ENCODE measurements around the gene KCNQ1.

KCNQ1 gene

DNA sequence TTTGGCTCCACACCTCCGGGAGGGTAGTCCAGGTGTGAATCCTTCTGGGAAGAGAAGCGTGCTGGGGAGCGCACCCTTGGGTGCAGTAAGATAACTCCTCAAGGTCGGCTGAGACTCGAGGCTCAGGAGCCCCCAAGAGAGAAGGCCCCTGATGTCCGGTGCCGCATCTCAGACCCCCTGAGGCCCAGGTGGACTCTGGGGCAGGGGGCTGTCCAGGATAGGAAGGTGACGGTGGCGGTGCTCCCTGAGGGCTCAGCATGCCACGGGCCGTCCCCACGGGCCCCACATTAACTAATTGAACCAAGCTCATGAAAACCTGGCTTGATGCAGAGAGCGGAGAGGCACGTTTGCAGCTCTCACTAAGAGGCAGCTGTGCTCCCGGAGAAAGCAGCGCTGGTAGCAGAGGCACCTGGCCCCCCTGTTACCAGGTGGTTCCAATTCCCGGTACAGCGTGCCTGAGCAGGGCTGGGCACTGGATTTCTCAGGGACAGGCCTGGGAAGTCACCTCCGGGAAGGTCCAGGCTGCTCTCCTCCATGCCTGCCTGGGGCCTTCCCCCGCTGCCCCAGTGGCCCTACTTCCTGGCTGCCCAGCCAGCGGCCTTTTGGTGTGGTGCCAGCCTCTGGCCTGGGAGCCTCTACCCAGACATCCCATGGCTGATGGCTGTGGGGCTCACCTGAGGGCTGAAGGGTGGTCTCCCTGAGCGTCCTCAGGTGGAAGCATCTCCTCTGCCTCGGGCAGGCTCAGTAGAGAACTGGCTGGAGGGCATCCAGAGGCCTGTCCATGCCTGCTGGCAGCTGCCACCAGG, 1.1 kb downstream of the KCNQ1 start:
- DNase-seq, result no peak

DNA sequence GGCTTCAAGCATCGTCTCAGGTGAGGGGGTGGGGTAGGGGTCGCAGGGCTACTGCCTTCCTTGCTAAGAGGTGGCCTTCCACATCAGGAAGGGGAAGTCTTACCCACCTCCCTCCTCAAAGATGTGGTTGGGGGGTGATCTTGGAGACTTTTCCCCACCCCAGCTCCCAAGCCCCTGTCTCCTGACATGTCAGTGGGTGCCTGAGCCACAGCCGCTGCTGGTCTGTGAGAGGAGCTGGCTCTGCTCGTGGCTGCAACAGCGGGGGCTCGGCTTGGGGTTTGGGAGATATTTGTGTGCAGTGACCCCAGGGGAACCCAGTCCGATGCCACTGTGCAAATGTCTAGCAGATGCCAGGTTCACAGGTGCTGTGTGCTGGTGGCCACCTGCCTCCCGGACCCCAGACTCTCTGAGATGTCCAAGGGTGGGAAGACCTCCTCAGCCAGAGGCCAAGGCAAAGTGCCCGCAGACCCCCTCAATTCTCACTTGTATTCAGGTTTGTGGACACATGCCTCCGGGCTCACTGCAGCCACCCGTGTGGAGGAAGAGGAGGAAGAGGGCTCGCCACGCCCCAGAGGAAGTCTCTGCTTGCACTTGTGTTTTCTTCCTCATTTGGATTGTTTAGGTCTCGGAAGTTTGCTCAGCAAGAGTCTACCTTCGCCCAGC, 1.9 kb downstream of the KCNQ1 start:
- DNase-seq, result no peak

DNA sequence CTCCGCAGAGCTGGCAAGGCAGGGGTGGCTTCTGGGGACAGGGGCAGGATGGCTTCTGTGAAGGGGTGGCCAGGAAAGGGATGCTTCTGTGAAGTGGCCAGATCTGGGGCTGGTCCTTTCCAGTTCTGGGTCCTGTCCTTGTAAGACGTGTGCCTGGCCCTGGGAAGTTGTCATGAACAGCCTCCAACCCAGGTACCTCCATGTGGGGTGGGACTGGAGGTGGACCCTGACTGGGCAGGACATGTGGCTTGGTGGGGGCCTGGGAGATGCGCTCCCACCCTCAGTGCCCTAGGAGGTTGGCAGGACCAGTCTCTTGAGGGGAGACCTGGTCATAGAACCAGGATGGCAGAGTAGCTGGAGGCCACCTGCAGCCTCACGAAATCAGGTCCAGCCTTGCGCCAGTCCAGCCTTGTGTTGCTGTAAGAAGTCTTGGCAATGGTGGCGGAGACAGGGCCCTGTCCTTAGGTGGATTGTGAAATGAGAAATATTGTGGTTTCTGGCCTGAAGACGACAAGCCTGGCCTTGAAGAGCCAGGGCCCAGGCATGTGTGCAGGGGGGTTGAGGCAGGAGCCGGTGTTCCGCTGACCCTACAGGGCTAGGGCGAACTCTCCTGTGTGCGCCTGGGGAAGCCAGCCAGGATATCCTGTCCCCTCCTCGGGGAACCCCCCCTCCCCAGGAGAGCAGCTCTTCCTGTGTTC, 2.6 kb downstream of the KCNQ1 start:
- no peak for DNase-seq

DNA sequence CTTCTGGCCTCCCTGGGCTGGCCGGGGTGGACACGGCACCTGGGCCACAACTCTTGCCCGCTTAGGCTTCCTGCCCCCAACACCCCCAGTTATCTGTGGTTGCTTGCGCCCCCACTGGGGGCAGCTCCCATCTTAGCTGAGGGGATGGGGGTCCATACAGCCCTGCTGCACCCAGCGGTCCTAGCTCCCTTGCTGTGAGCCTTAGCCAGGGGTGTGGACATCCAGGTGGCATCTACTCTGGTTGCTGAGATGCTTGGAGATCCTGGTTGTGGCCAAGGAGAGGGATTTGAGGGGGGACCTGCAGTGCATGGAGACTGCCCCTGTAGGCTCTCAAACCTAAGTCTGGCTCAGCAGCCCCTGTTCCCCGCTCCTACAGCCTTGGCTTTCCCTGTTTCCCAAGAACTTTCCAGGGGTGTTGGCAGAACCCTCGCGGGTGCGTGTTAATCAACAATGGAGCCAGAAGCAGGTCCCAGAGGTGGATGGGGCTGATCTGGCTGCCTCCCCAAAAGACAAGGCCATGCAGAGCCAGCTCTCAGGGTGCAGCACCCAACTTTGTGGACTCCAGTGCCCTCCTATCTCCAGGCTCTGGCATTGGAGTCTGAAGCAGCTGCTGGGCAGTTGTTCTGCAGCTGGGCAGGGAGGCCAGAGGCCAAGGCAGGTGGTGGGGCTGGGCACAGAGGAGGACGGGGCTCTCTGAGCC, 3.3 kb downstream of the KCNQ1 start:
- DNase-seq, result no peak

DNA sequence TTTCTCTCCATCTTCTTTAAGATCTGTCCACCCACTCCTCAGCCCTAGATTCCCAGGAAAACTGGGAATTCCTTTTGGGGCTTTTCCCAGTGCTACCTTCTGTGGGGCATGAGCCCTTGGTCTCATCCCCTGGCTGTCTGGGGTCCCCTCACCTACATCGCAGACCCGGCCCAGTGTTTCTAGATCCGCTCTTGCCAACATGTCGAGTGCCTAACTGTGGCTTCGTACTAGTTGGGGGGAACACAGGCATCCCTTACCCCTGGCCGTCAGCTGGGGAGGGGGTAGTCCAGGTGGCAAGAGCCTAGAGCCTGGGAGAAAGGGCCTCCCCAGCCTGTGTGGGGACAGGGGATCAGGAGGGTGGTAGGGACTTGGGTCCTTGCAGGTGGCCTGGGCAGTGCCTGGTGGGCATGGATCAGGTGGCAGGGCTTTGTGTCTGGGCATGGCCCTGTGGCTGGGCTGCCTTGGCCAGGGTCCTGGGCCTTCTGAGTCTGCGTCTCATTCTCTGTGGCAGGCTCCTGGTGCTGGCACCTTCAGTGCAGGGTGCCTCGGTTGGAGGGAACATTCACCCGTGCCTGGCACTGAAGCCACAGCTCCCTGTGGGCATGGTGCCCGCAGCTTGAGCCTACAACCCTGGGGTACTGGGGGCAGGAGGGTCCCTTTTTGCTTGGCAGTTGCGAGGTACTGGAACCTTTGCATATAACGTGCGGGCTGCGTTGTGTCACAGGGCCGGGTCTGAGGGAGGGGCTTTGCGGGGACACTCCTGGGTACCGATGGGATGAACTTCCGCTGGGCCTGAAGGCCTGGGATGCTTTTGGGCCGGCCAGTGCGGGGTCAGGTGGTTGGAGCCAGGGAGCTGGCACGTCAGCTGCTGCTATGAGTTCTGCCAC, 4.1 kb downstream of the KCNQ1 start:
- no peak for DNase-seq

DNA sequence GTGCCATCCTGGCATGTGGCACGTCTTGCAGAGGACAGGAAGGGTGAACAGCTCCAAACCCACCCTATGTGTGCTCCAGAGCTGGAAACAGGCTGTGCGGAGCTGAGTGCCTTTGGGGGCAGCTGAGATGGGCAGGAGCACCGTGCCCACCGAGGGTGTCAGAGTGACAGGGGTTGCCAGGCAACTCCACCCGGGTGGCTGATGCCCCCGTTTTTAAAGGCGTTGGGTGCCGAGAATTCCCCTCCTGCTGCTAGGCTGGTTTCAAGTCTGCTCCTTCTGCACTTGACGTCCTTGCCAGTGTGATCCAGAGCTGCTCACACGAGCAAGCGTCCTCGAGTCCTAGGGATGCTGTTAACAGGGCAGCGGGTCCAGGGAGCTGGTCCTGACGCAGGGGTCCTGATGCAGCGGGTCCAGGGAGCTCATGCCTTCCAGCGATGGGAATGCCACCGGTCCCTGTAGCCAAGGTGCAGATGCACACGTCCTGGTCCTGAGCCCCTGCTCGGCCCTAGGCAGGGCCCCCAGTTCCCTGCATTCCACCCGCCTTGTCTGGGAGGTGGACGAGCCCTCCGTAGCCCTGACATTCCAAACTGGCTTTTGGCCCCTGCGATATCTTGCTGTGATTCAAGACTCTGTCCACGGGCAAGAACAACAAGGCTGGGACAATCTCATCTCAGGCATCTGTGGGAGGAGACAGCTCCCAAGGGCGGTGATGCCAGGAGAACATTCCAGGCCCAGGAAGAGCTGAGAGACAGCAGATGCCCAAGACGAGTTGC, 4.9 kb downstream of the KCNQ1 start:
- no peak for DNase-seq

DNA sequence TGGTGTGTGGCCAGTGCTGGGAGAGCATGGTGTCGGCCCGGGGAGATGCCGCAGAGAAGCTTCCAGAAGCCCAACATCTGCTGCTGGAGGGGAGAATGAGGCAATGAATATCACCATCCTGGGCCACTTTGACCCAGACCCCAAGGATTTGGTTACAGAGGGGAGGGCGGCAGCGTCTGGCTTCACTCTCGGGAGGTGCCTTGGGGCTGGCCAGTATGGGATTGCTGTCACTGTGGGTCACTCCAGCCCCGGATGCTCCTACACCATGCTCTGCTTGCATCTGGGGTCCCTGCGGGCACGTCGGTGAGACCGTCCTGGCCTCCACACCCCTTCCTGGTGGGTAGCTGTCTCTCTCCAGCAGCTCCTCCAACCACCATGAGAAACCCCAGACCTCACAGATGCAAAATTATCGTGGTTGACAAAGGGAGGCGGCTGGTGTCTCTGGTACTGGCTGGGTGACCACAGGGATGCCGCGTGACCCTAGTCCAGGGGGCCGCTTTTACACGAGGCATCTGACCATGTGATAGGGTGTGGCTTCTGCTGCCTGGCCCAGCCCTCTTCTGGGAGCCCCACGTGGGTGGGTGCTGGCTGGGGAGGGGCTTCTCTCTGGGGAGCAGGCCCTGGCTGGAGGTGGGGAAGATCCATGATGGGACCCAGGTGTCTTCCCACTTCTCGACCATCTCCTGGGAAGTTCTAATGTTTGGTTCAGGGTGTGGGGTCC, 5.7 kb downstream of the KCNQ1 start:
- no peak for DNase-seq

DNA sequence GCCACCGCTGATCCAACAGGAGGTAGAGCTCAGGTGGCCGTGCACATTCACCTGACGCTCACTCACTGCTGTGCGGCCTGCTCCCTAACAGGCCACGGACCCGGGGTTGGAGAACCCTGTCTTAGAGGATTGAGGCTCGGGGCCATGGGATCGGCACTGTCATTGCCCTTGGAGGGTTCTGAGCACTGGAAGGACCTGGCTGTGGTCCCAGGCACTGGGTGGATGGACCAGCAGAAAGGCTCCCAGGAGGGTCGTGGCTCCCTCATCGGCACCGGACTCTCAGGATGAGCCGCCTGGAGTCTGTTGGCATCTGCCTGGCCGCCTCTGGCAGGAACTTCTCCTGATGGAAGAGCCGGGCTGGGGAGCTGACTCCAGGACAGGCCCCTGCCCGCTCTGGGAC, 6.5 kb downstream of the KCNQ1 start:
- no peak for DNase-seq

DNA sequence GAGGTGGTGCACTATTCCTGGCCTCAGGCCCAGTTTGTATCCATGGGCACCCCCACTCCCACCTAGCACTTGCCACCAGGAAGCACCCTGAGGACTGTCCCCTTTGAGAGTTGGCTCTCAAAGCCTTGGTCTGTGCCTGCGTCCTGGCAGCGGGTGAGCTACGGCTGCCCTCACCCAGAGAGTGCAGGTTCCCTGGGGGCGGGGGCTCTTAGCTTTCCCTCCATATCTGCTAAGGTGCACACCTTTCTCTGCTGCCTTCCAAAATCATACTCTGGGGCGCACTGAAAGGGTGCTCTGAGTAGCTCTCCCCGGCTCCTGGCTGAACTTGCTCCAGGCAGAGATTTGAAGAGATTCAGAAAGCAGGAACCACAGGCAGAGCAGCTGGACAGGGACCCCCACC, 7.1 kb downstream of the KCNQ1 start:
- no peak for DNase-seq

DNA sequence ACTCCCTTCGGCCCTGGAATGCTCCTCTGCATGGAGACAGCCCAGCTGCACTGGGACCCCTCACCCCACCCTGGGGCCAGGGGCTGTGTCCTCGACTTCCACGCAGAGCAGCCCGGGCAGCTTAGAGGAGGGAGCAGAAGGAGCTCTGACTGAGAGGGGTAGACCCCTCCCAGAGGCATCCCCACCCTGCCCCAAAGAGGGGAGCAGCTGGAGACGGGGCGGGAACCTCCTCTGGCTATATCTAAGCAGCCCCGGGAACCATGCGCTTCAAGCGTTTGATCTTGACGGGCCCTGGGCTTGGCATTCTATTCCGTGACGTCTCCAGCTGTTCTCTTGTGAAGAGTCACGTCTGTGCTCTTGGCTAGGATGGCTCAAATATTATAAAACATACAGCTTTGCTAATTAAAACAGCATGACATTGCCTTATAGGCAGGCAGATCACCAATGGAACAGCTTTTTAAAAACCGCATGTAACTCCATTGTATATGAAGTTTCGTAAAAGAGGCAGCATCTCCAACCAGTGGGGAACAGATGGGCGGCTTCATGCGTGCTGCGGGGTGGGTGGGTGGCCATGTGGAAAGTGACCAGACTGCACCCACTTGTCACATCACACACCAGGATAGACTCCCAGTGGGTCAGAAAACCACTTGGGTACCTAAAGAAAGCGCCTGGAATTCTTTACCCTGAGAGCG, 7.7 kb downstream of the KCNQ1 start:
- DNase-seq, result no peak

DNA sequence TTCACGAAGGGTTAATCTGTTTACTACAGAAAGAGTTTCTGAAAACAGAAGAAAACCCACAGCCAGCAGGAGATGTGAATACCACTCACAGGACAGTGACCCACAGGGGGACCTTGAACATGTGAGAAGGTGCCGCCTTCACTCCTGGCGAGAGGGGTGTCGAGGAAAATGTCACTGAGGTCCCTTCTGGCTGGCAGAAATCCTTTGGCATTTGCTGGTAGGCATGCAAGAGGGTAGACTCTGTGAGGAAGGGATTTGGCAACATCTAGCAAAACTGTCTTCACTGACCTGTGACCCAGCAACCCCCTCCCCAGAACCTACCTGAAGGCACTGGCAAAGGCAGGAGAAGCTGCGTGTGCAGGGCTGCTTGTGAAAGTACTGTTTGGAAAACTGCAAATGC, 8.6 kb downstream of the KCNQ1 start:
- no peak for DNase-seq

DNA sequence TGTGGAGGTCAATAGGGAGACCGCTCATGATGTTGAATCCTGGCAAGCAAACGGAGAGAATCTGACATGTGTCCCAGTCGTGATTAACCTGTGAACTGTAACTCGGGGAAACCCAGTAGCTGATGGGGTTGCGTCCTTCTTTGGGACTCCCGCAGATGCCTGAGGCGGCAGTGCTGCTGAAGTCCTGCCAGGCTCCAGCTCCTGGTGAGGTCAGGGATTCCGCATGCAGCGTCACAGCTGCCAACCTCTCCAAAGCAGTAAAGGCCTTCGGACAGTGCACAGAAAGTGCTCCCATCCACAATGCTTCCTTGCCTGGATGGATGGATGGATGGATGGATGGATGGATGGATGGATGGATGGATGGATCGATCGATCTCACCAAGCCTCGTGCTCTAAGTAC, 13.5 kb downstream of the KCNQ1 start:
- no peak for DNase-seq

DNA sequence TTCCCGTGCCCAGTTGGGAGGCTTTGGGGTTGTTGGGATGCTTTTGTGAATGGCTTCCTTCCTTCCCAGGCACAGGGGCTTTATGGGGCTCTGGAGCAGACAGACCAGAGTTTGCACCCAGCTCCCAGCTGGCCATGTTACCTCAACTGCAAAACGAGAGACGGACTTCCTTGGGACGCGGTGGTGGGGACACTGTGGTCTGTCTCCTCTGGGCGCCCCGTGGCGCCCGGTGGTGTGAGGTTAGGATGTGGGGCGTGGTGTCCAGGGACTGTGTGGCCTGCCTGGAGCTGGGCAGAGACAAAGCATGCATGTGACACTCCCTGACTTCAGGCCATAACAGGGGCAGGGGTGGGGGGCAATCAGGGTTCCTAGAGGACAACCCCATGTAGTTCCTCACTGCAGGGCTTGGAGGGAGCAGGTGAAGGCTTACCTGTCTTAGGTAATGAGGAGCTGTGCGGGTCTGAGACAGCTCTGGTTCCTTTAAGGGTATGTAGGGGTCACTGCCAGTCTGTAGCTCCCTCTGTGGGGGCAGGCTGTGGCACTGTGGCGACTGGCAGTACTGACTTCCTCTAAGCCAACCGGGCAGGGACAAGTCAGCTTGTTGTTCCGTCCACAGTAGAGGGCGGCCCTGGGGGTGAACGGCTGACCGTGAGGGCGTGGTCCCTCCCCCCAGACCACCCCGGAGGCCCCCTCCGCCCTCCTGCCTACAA, 14.4 kb downstream of the KCNQ1 start:
- DNase-seq, result no peak

DNA sequence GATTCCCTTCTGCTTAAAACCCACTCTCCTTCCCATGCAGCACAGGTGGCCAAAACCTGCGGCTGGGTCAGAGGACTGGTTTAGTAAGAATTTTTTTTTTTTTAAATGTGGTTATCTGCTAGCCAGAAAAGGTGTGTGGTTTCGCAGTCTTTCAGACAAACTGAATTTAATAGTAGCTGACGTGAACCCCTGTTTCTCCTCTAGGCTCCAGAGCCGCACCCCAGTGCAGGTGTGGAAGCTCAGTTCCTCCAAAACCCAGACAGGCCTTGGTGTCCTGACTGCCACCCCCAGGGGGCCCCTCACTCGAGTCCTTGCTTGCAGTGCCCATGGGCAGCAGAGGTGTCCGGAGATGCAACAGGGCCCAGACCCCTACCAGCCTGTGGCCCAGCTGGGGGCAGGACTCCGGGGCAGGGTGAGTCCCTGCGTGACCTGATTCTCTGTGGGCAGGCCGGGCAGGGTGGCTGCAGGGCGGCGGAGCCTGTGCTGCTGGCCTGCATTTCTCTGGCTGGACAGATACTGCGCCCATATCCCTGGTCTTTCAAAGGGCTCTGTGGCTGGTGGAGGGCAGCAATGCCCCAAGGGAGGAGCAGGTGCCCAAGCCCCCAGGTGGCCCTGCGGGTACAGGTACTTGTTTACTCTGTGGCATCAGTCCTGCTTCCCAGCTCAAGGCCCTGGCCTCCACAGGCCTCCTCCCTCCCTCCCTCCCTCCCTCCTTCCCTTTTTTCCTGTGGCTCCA, 15.2 kb downstream of the KCNQ1 start:
- DNase-seq, result no peak

DNA sequence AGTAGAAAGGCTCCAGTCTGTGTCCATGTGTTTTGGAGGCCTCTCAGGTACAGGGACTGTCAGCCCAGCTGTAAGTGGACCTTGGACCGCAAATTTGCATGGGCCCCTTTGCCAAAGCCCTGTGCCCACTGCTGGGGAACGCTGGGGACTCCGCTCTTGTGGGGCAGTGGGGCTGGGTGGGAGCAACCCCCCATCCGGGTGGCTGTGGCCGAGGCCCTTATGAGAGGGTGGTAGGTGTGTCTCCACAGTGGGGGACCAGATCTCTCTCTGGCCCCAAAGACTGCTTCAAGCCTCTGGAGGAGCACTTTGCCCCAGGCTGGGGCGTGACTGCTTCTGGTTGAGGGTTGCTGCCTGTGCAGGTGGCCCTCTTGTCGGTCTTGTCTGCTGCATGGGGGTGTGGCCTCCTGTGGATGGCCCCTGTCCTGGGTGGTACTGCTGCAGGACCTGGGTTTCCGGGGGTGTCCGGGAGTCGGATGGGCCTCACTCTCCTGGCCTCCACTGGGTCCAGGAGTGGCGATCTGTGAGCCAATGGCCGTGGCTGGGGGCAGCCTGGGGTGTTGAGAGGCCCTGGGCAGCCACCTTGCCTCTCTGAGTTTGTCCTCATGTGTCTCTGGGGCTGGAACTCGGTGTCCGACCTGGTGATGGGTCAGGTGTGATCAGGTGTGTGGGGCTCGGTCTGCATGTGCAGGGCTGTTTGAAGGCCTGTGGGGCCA, 15.9 kb downstream of the KCNQ1 start:
- no peak for DNase-seq

DNA sequence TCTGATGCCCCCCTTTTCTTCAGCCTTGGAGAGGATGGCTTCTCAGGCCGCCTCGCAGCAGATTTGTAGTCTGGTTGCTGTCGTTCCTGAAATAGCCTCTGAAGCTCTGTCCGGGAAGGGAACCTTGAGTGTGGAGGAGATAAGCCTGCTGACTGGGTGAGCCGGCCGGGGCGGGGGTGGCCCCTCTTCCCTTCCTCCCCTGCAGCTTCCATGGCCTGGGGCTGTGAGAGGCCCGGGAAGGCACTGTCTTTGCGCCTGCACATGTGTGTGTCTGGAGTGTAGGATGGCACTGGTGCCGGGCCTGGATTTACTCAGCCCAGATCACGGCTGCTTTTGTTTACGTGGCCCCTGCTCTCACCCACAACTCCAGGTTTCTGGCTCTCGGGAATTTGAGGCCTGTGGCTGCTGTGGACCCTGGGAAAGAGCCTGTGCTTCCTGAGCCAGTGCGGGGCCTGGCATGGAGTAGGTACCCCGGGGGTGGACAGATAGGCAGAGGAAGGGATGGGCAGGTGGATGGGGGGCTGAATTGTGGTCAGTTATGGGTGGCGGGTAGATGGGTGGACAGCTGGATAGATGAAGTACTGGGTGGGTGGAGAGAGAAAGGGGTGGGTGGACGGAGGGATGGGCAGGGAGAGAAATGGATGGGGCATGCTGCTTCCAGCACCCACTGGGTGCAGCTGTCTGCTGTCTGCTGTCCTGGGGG, 16.6 kb downstream of the KCNQ1 start:
- no peak for DNase-seq

DNA sequence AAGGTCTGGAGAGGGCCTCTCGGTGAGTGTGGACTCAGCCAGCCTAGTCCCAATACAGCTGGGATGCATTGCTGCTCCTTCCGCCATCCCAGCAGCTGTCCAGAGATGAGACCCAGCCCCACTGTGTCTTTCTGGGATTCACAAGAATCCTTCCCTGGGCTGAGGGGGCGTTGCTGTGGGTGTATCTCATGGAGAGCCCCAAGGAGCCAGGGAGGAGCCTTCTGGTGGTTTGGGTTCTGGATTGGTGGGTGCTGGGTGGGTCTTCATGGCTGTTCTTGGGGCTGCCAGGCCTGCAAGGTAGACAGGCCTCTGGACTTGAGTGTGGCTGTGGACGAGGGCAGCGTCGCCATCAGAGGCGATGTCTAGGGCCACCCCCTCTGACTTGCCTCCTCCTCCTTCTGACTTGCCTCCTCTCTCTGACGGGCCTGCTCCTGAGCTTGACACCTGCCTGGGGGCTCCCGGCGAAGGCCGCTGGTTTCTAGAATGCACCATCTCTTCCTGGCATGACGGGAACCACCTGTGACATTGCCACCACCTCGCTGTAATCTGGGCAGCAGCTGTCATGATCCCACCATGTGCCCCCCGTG, 17.2 kb downstream of the KCNQ1 start:
- no peak for DNase-seq

All from effector CD8-positive, alpha-beta T cell (primary cell).